Measurements from ENCODE around the gene TSPAN17.

The TSPAN17 gene

GRCh38 chr5:176675676-176676360 lies 28.5 kb downstream of the TSPAN17 start:
- in situ Hi-C loops (cut with HindIII; ENCODE audit: low sequenced_read_pairs) = no loop called here

GRCh38 chr5:176676361-176676824 lies 29.1 kb downstream of the TSPAN17 start:
- in situ Hi-C loops (cut with HindIII; ENCODE audit: low sequenced_read_pairs) = no loop called here

- in situ Hi-C loops (cut with HindIII; ENCODE audit: low sequenced_read_pairs) = no loop called here
Measured at GRCh38 chr5:176677209-176677939, 30.1 kb downstream of the TSPAN17 start.

GRCh38 chr5:176678584-176678983 lies 31.3 kb downstream of the TSPAN17 start:
- in situ Hi-C loops (cut with HindIII; ENCODE audit: low sequenced_read_pairs) = no loop called here

- in situ Hi-C loops (cut with HindIII; ENCODE audit: low sequenced_read_pairs) = no loop called here
Measured at GRCh38 chr5:176679365-176680225, 32.3 kb downstream of the TSPAN17 start.

- in situ Hi-C loops (cut with HindIII; ENCODE audit: low sequenced_read_pairs) = no loop called here
Measured at GRCh38 chr5:176680226-176680563, 32.9 kb downstream of the TSPAN17 start.

- in situ Hi-C loops (cut with HindIII; ENCODE audit: low sequenced_read_pairs) = no loop called here
Measured at GRCh38 chr5:176682016-176682531, 34.8 kb downstream of the TSPAN17 start.

- in situ Hi-C loops (cut with HindIII; ENCODE audit: low sequenced_read_pairs) = no loop called here
Measured at GRCh38 chr5:176685010-176685409, 37.7 kb downstream of the TSPAN17 start.

GRCh38 chr5:176687247-176687646 lies 40.0 kb downstream of the TSPAN17 start:
- in situ Hi-C loops (cut with HindIII; ENCODE audit: low sequenced_read_pairs) = no loop called here

- in situ Hi-C loops (cut with HindIII; ENCODE audit: low sequenced_read_pairs) = no loop called here
Measured at GRCh38 chr5:176687881-176688280, 40.6 kb downstream of the TSPAN17 start.

- in situ Hi-C loops (cut with HindIII; ENCODE audit: low sequenced_read_pairs) = no loop called here
Measured at GRCh38 chr5:176690911-176691310, 43.6 kb downstream of the TSPAN17 start.

- in situ Hi-C loops (cut with HindIII; ENCODE audit: low sequenced_read_pairs) = no loop called here
Measured at GRCh38 chr5:176691524-176691923, 44.2 kb downstream of the TSPAN17 start.

- in situ Hi-C loops (cut with HindIII; ENCODE audit: low sequenced_read_pairs) = no loop called here
Measured at GRCh38 chr5:176692326-176692725, 45.0 kb downstream of the TSPAN17 start.

GRCh38 chr5:176692839-176693476 lies 45.7 kb downstream of the TSPAN17 start:
- in situ Hi-C loops (cut with HindIII; ENCODE audit: low sequenced_read_pairs) = no loop called here

- in situ Hi-C loops (cut with HindIII; ENCODE audit: low sequenced_read_pairs) = no loop called here
Measured at GRCh38 chr5:176693477-176693851, 46.2 kb downstream of the TSPAN17 start.

- in situ Hi-C loops (cut with HindIII; ENCODE audit: low sequenced_read_pairs) = no loop called here
Measured at GRCh38 chr5:176694146-176694545, 46.9 kb downstream of the TSPAN17 start.

- in situ Hi-C loops (cut with HindIII; ENCODE audit: low sequenced_read_pairs) = no loop called here
Measured at GRCh38 chr5:176694631-176695030, 47.3 kb downstream of the TSPAN17 start.

- in situ Hi-C loops (cut with HindIII; ENCODE audit: low sequenced_read_pairs) = no loop called here
Measured at GRCh38 chr5:176695073-176695472, 47.8 kb downstream of the TSPAN17 start.

- in situ Hi-C loops (cut with HindIII; ENCODE audit: low sequenced_read_pairs) = no loop called here
Measured at GRCh38 chr5:176697267-176697933, 50.1 kb downstream of the TSPAN17 start.

GRCh38 chr5:176697934-176698538 lies 50.8 kb downstream of the TSPAN17 start:
- in situ Hi-C loops (cut with HindIII; ENCODE audit: low sequenced_read_pairs) = no loop called here
